Activated naive CD8-positive, alpha-beta T cell treated with anti-CD3 and anti-CD28 coated beads, Interleukin-2, amount 10 ng/mL, durations not matched to agents 7 days and 5 days (primary cell): ENCODE results near the gene CDKN2B-AS1. TPM values are rescaled to one million over a fixed set of nuclear protein-coding genes. Genes with fewer than 3 reads are reported as not detected.
"Not testable (repeated sequence)": the region's sequence is repeated elsewhere in the genome, so short reads cannot be mapped to it uniquely, and the experiment has no call there.

Experiments used
- ATAC-seq: fragments of 150-1000 bp; cut with Tn5 transposase; one replicate; pipeline ENCODE4 v1.10.0; 2021; ENCODE audit warnings: low read depth, moderate library complexity
- POLR2A ChIA-PET: fragments of 350-600 bp; sonication (Branson Sonifier 250); formaldehyde crosslinking; loops from one replicate; lab custom pipeline; 2021; ENCODE audit warnings: antibody characterized with exemption; lab: Charles Lee
- DNase-seq: peaks from one replicate; pipeline ENCODE4 v3.0.0; 2021
- H3K27ac Mint-ChIP-seq: one replicate; pipeline ENCODE4 v1.8.0; 2022; ENCODE audit warnings: mild to moderate bottlenecking, mixed read lengths
- H3K27me3 Mint-ChIP-seq: one replicate; pipeline ENCODE4 v1.8.0; 2022; ENCODE audit warnings: mild to moderate bottlenecking, moderate library complexity, mixed read lengths
- H3K36me3 Mint-ChIP-seq: one replicate; pipeline ENCODE4 v1.8.0; 2021; ENCODE audit warnings: mild to moderate bottlenecking, mixed read lengths
- H3K4me1 Mint-ChIP-seq: one replicate; pipeline ENCODE4 v1.8.0; 2021; ENCODE audit warnings: mixed read lengths
- H3K4me3 Mint-ChIP-seq: one replicate; pipeline ENCODE4 v1.8.0; 2022; ENCODE audit warnings: mild to moderate bottlenecking, moderate library complexity, mixed read lengths
- H3K9me3 Mint-ChIP-seq: one replicate; pipeline ENCODE4 v1.8.0; 2021; ENCODE audit warnings: mixed read lengths
- total RNA-seq, 2 experiments: library from RNA; stranded (reverse); gene quantifications; one replicate each; pipeline ENCODE4 v1.2.3, GENCODE V29; 2021

The CDKN2B-AS1 gene
- total RNA-seq, 2 experiments from 2014 or later: 3.7 to 5.1 TPM

GRCh38 chr9:22046243-22046885, 51.8 kb downstream of the CDKN2B-AS1 start:
- DNase-seq (no peak), ATAC-seq (peak; percentile 35)
- H3K4me1 Mint-ChIP-seq: peaks cover 64% of the 10 kb centered on the region
- H3K36me3 Mint-ChIP-seq: peaks cover 16% of the 10 kb centered on the region
- H3K27me3 Mint-ChIP-seq: peaks cover 10% of the 10 kb centered on the region
- H3K9me3 Mint-ChIP-seq: no peaks in the 10 kb centered on the region
- POLR2A ChIA-PET: interaction anchor here (1.9 kb wide), 1 partner anchor 29 kb away, joined by 4 read pairs; no protein-coding TSS in a partner anchor
- peak overlapping the region; percentile 28 for H3K4me3 Mint-ChIP-seq
- H3K27ac Mint-ChIP-seq: peak overlapping the region; percentile 39

DNA sequence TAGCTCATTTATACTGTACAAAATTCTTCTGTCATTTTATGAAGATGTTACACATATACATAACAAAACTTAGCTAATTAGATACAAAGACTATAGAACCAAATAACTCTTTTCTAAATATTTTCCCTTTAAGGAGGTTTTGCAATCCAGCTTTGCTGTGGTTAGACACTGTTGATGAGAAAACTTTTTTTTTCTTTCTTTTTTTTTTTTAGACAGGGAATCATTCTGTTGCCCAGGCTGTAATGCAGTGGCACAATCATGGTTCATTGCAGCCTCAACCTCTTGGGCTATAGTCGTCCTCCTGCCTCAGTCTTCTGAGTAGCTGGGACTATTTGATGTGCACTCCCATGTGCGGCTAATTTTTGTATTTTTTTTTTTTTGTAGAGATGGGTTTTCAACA, 53.0 kb downstream of the CDKN2B-AS1 start:
- Mint-ChIP-seq H3K4me3 (no peak overlapping the region), H3K4me1 (peaks cover 72% of the 10 kb centered on the region), H3K27me3 (peaks cover 2% of the 10 kb centered on the region), H3K36me3 (peaks cover 14% of the 10 kb centered on the region), H3K27ac (no peak overlapping the region), H3K9me3 (no peaks in the 10 kb centered on the region)
- POLR2A ChIA-PET: no interaction called here
- no peak for ATAC-seq
- no peak for DNase-seq

- ATAC-seq (no peak), DNase-seq (no peak)
- H3K9me3 Mint-ChIP-seq: no peaks in the 10 kb centered on the region
- no peak overlapping the region for H3K27ac Mint-ChIP-seq
- H3K27me3 Mint-ChIP-seq: no peaks in the 10 kb centered on the region
- H3K36me3 Mint-ChIP-seq: peaks cover 14% of the 10 kb centered on the region
- no peak overlapping the region for H3K4me3 Mint-ChIP-seq
- POLR2A ChIA-PET: interaction anchor here (1.0 to 2.9 kb wide), 3 partner anchors 11 to 31 kb away, joined by 4 to 17 read pairs (median 4); no protein-coding TSS in a partner anchor
- H3K4me1 Mint-ChIP-seq: peaks cover 82% of the 10 kb centered on the region
Observed at GRCh38 chr9:22049411-22049810, 54.8 kb downstream of the CDKN2B-AS1 start.

- H3K27ac Mint-ChIP-seq: peak overlapping the region; percentile 90
- no peaks in the 10 kb centered on the region for H3K9me3 Mint-ChIP-seq
- H3K4me1 Mint-ChIP-seq: peaks cover 73% of the 10 kb centered on the region
- peak; percentile 77 for ATAC-seq
- DNase-seq: no peak
- H3K4me3 Mint-ChIP-seq: peak overlapping the region; percentile 80
- H3K27me3 Mint-ChIP-seq: no peaks in the 10 kb centered on the region
- POLR2A ChIA-PET: interaction anchor here (1.0 to 2.9 kb wide), 6 partner anchors 14 to 188 kb away, joined by 3 to 17 read pairs (median 5); partner anchors contain the start of genes CDKN2A and CDKN2B-AS1
- peaks cover 18% of the 10 kb centered on the region for H3K36me3 Mint-ChIP-seq
Observed at GRCh38 chr9:22050924-22051323, 56.3 kb downstream of the CDKN2B-AS1 start.

DNA sequence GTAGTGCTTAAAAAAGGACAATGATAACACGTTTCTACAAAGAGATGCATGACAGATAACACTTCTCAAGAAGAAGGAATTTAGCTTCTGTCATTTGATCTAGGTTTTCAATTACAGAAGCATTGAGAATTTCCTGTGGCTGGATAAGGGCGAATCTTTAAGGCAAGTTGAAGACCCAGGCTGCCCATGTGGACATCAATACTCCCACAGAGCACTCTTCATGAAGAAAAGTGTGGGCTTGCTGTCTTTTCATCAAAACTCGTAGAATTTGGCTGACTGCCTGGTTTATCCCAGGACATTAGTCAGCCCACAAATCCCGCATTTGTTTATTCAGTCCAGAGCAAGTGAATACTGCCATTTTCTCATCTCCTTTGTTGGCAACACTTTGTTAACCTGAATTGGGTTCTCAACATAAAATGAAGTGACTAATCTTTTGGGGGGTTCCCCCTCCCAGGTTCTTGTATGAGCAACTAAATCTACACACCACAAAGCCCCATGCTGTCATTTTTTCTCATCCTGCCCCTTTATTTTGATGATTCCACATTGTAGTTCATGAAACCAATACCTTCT, 57.9 kb downstream of the CDKN2B-AS1 start:
- Mint-ChIP-seq H3K4me1 (peaks cover 64% of the 10 kb centered on the region), H3K4me3 (peak overlapping the region; percentile 59), H3K27ac (peak overlapping the region; percentile 90), H3K36me3 (peaks cover 26% of the 10 kb centered on the region), H3K27me3 (no peaks in the 10 kb centered on the region), H3K9me3 (no peaks in the 10 kb centered on the region)
- peak; percentile 74 for ATAC-seq
- no peak for DNase-seq
- POLR2A ChIA-PET: interaction anchor here (0.9 to 2.6 kb wide), 8 partner anchors 13 to 186 kb away, joined by 3 to 16 read pairs (median 7); partner anchors contain the start of genes CDKN2A and CDKN2B-AS1

GRCh38 chr9:22053178-22053577, 58.6 kb downstream of the CDKN2B-AS1 start:
- H3K27me3 Mint-ChIP-seq: no peaks in the 10 kb centered on the region
- POLR2A ChIA-PET: interaction anchor here (0.5 to 2.6 kb wide), 8 partner anchors 12 to 185 kb away, joined by 4 to 16 read pairs (median 8); partner anchors contain the start of genes CDKN2A and CDKN2B-AS1
- peaks cover 27% of the 10 kb centered on the region for H3K36me3 Mint-ChIP-seq
- H3K4me1 Mint-ChIP-seq: peaks cover 60% of the 10 kb centered on the region
- H3K27ac Mint-ChIP-seq: peak overlapping the region; percentile 90
- no peak for DNase-seq
- H3K9me3 Mint-ChIP-seq: peaks cover 1% of the 10 kb centered on the region
- peak overlapping the region; percentile 59 for H3K4me3 Mint-ChIP-seq
- peak; percentile 21 for ATAC-seq

DNA sequence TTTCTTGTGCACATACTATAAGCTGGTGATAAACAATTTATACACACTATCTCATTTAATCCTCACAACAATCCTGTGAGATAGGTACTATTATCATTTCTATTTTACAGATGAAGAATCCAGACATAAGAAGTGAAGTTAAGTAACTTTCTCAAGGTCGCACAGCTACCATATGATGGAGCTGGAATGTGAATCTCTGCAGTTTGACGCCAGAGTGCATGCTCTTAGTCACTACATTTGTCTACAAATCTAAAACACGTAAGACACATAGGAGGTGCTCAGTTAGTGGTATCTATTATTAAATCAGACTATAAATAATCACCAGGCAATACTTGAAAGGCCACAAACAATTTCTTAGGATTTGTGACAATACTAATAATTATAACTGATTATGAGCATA, 59.5 kb downstream of the CDKN2B-AS1 start:
- H3K4me3 Mint-ChIP-seq: no peak overlapping the region
- ATAC-seq (no peak), DNase-seq (no peak)
- no peaks in the 10 kb centered on the region for H3K27me3 Mint-ChIP-seq
- peak overlapping the region; percentile 90 for H3K27ac Mint-ChIP-seq
- peaks cover 4% of the 10 kb centered on the region for H3K9me3 Mint-ChIP-seq
- POLR2A ChIA-PET: interaction anchor here (1.2 to 2.6 kb wide), 6 partner anchors 11 to 65 kb away, joined by 3 to 16 read pairs (median 10); partner anchors contain the start of genes CDKN2A and CDKN2B-AS1
- peaks cover 56% of the 10 kb centered on the region for H3K4me1 Mint-ChIP-seq
- H3K36me3 Mint-ChIP-seq: peaks cover 31% of the 10 kb centered on the region

GRCh38 chr9:22054529-22054928, 59.9 kb downstream of the CDKN2B-AS1 start:
- DNase-seq (no peak), ATAC-seq (no peak)
- Mint-ChIP-seq H3K27ac (peak overlapping the region; percentile 45), H3K36me3 (peaks cover 32% of the 10 kb centered on the region), H3K4me3 (no peak overlapping the region), H3K4me1 (peaks cover 52% of the 10 kb centered on the region), H3K9me3 (peaks cover 4% of the 10 kb centered on the region), H3K27me3 (no peaks in the 10 kb centered on the region)
- POLR2A ChIA-PET: interaction anchor here (1.2 to 2.6 kb wide), 4 partner anchors 10 to 60 kb away, joined by 3 to 16 read pairs (median 10); partner anchors contain the start of genes CDKN2A and CDKN2B-AS1

GRCh38 chr9:22055090-22055489, 60.5 kb downstream of the CDKN2B-AS1 start:
- H3K36me3 Mint-ChIP-seq: peaks cover 34% of the 10 kb centered on the region
- H3K9me3 Mint-ChIP-seq: peaks cover 4% of the 10 kb centered on the region
- POLR2A ChIA-PET: interaction anchor here (1.2 to 2.3 kb wide), 3 partner anchors 10 to 16 kb away, joined by 3 to 10 read pairs (median 7); no protein-coding TSS in a partner anchor
- H3K27ac Mint-ChIP-seq: no peak overlapping the region
- peaks cover 49% of the 10 kb centered on the region for H3K4me1 Mint-ChIP-seq
- ATAC-seq: no peak
- no peak overlapping the region for H3K4me3 Mint-ChIP-seq
- no peaks in the 10 kb centered on the region for H3K27me3 Mint-ChIP-seq
- no peak for DNase-seq

GRCh38 chr9:22056402-22056801, 61.8 kb downstream of the CDKN2B-AS1 start:
- POLR2A ChIA-PET: interaction anchor here (1.4 to 2.3 kb wide), 2 partner anchors 9 to 24 kb away, joined by 3 to 7 read pairs; no protein-coding TSS in a partner anchor
- Mint-ChIP-seq H3K27me3 (no peaks in the 10 kb centered on the region), H3K27ac (no peak overlapping the region), H3K4me1 (peaks cover 36% of the 10 kb centered on the region), H3K4me3 (no peak overlapping the region), H3K36me3 (peaks cover 38% of the 10 kb centered on the region), H3K9me3 (peaks cover 6% of the 10 kb centered on the region)
- ATAC-seq (no peak), DNase-seq (no peak)

DNA sequence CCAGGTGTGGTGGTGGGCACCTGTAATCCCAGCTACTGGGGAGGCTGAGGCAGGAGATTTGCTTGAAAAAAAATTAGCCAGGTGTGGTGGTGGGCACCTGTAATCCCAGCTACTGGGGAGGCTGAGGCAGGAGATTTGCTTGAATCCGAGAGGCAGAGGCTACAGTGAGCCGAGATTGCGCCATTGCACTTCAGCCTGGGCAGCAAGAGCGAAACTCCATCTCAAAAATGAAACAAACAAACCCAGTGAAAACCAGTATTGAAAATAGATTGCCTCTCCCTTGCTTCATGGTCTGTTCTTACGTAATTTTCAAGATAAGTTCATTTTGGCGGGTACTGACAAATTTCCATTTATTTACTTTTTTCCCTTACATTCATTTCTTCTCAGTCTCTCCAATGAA, 63.4 kb downstream of the CDKN2B-AS1 start:
- POLR2A ChIA-PET, ATAC-seq, H3K4me3 Mint-ChIP-seq, DNase-seq, H3K27ac Mint-ChIP-seq, H3K27me3 Mint-ChIP-seq, H3K9me3 Mint-ChIP-seq: not testable (repeated sequence)
- Mint-ChIP-seq H3K4me1 (peaks cover 29% of the 10 kb centered on the region), H3K36me3 (peaks cover 41% of the 10 kb centered on the region)

- POLR2A ChIA-PET: no interaction called here
- peaks cover 9% of the 10 kb centered on the region for H3K9me3 Mint-ChIP-seq
- peaks cover 58% of the 10 kb centered on the region for H3K36me3 Mint-ChIP-seq
- H3K4me3 Mint-ChIP-seq: no peak overlapping the region
- peaks cover 44% of the 10 kb centered on the region for H3K4me1 Mint-ChIP-seq
- ATAC-seq (no peak), DNase-seq (no peak)
- H3K27me3 Mint-ChIP-seq: no peaks in the 10 kb centered on the region
- no peak overlapping the region for H3K27ac Mint-ChIP-seq
Observed at GRCh38 chr9:22060831-22061383, 66.3 kb downstream of the CDKN2B-AS1 start.

GRCh38 chr9:22064957-22065356, 70.4 kb downstream of the CDKN2B-AS1 start:
- peaks cover 5% of the 10 kb centered on the region for H3K9me3 Mint-ChIP-seq
- peak overlapping the region; percentile 86 for H3K27ac Mint-ChIP-seq
- H3K36me3 Mint-ChIP-seq: peaks cover 47% of the 10 kb centered on the region
- H3K4me1 Mint-ChIP-seq: peaks cover 50% of the 10 kb centered on the region
- ATAC-seq: no peak
- POLR2A ChIA-PET: interaction anchor here (0.7 to 2.3 kb wide), 7 partner anchors 9 to 70 kb away, joined by 3 to 11 read pairs (median 7); partner anchors contain the start of genes CDKN2A and CDKN2B-AS1
- no peak for DNase-seq
- peak overlapping the region; percentile 65 for H3K4me3 Mint-ChIP-seq
- H3K27me3 Mint-ChIP-seq: no peaks in the 10 kb centered on the region
